Measurements from ENCODE around the gene PXMP4.

PXMP4 gene

DNA sequence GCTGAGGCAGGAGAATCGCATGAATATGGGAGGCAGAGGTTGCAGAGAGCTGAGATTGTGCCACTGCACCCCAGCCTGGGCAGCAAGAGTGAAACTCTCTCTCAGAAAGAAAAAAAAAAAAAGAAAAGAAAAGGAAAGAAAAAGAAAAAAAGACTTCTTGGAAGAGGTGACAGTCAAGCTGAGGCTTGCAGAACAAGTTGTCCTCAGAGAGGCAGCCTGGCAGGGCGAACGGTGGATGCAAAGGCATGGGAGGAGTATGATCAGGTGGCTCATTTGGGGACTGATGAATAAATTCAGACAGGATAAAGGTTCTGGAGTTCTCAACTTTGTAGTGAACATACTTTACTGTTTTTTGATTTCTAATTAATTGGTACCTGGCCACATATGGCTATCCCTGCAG lies 24.1 kb upstream of the PXMP4 start:
- POLR2A ChIA-PET = no interaction called here
- H3K36me3 ChIP-seq (ENCODE audit: control insufficient read depth in 2 of 2, insufficient read depth in 1 of 2, low read length in 2 of 2) = no peaks in the 10 kb centered on the region
- CTCF ChIA-PET = no interaction called here

DNA sequence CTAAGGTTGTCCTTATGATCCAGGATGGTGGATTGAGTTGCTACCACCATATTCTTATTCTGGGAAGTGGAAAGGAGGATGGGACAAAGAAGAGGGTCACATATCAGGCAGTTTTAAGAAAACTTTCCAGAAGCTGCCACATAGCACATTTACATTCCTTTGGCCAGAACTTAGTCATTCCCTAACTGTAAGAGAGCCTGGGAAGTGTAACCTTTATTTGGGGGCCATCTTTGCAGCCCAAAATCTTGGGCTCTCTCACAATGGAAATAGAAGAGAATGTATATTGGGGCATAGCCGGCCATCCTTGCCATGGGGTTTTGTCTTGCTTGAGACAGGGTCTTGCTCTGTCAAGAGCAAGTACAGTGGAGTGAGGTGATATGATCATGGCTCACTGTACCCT lies 20.1 kb upstream of the PXMP4 start:
- CTCF ChIA-PET = no interaction called here
- no peak for TF ChIP-seq ZNF214 (tag by site-specific recombination; IDR thresholded peaks at IDR 0.05; ENCODE audit: borderline replicate concordance)
- TF ChIP-seq ZNF585B (tag by site-specific recombination; IDR thresholded peaks at IDR 0.05) = no peak
- TF ChIP-seq, protein P1, sequence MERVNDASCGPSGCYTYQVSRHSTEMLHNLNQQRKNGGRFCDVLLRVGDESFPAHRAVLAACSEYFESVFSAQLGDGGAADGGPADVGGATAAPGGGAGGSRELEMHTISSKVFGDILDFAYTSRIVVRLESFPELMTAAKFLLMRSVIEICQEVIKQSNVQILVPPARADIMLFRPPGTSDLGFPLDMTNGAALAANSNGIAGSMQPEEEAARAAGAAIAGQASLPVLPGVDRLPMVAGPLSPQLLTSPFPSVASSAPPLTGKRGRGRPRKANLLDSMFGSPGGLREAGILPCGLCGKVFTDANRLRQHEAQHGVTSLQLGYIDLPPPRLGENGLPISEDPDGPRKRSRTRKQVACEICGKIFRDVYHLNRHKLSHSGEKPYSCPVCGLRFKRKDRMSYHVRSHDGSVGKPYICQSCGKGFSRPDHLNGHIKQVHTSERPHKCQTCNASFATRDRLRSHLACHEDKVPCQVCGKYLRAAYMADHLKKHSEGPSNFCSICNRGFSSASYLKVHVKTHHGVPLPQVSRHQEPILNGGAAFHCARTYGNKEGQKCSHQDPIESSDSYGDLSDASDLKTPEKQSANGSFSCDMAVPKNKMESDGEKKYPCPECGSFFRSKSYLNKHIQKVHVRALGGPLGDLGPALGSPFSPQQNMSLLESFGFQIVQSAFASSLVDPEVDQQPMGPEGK (tag by site-specific recombination; IDR thresholded peaks at IDR 0.05) = no peak
- no peak for TF ChIP-seq ZNF501 (tag by site-specific recombination; IDR thresholded peaks at IDR 0.05)
- no peak for TF ChIP-seq ZNF394 (tag by site-specific recombination; IDR thresholded peaks at IDR 0.05; ENCODE audit: borderline replicate concordance)
- no peak for TF ChIP-seq ZNF146 (tag by site-specific recombination; IDR thresholded peaks at IDR 0.05)
- TF ChIP-seq ZNF792 (tag by site-specific recombination; IDR thresholded peaks at IDR 0.05) = no peak
- no peak for TF ChIP-seq GFI1B (tag by site-specific recombination; IDR thresholded peaks at IDR 0.05)
- Histone ChIP-seq H3K4me1 (ENCODE audit: control insufficient read depth, insufficient read depth, low read length) (no peaks in the 10 kb centered on the region), H3K9me3 (ENCODE audit: control insufficient read depth, insufficient read depth, low read depth, low read length) (no peaks in the 10 kb centered on the region), H3K27ac (ENCODE audit: extremely low read depth, low read depth, low read length) (no peak overlapping the region), H3K4me3 (ENCODE audit: low read depth, low read length) (no peak overlapping the region), H3K36me3 (ENCODE audit: control insufficient read depth in 2 of 2, insufficient read depth in 1 of 2, low read length in 2 of 2) (no peaks in the 10 kb centered on the region)
- POLR2A ChIA-PET = no interaction called here

More for the DNA sequence above, 24.1 kb upstream of the PXMP4 start:
- Histone ChIP-seq H3K9me3 (ENCODE audit: control insufficient read depth, insufficient read depth, low read depth, low read length) (no peaks in the 10 kb centered on the region), H3K27ac (ENCODE audit: extremely low read depth, low read depth, low read length) (no peak overlapping the region), H3K4me1 (ENCODE audit: control insufficient read depth, insufficient read depth, low read length) (no peaks in the 10 kb centered on the region), H3K4me3 (ENCODE audit: low read depth, low read length) (no peak overlapping the region)
- TF ChIP-seq, protein P2, sequence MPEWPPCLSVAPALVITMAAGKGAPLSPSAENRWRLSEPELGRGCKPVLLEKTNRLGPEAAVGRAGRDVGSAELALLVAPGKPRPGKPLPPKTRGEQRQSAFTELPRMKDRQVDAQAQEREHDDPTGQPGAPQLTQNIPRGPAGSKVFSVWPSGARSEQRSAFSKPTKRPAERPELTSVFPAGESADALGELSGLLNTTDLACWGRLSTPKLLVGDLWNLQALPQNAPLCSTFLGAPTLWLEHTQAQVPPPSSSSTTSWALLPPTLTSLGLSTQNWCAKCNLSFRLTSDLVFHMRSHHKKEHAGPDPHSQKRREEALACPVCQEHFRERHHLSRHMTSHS (tag by site-specific recombination; IDR thresholded peaks at IDR 0.05) = no peak
- TF ChIP-seq ZBTB1 (tag by site-specific recombination; IDR thresholded peaks at IDR 0.05) = no peak
- no peak for TF ChIP-seq ZNF354C (tag by site-specific recombination; IDR thresholded peaks at IDR 0.05; ENCODE audit: borderline replicate concordance, low read depth)
- TF ChIP-seq ZBTB48 (tag by site-specific recombination; IDR thresholded peaks at IDR 0.05) = no peak
- TF ChIP-seq ZNF302 (tag by site-specific recombination; IDR thresholded peaks at IDR 0.05; ENCODE audit: low read depth) = no peak
- TF ChIP-seq ZNF366 (tag by site-specific recombination; conservative IDR thresholded peaks at IDR 0.05) = no peak
- TF ChIP-seq, protein P3, sequence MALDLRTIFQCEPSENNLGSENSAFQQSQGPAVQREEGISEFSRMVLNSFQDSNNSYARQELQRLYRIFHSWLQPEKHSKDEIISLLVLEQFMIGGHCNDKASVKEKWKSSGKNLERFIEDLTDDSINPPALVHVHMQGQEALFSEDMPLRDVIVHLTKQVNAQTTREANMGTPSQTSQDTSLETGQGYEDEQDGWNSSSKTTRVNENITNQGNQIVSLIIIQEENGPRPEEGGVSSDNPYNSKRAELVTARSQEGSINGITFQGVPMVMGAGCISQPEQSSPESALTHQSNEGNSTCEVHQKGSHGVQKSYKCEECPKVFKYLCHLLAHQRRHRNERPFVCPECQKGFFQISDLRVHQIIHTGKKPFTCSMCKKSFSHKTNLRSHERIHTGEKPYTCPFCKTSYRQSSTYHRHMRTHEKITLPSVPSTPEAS (tag by site-specific recombination; IDR thresholded peaks at IDR 0.05) = no peak
- no peak for TF ChIP-seq MYNN (tag by site-specific recombination; IDR thresholded peaks at IDR 0.05; ENCODE audit: borderline replicate concordance)
- TF ChIP-seq GLI4 (tag by site-specific recombination; IDR thresholded peaks at IDR 0.05) = no peak
- no peak for TF ChIP-seq ZXDB (tag by site-specific recombination; IDR thresholded peaks at IDR 0.05)
- TF ChIP-seq, protein P4, sequence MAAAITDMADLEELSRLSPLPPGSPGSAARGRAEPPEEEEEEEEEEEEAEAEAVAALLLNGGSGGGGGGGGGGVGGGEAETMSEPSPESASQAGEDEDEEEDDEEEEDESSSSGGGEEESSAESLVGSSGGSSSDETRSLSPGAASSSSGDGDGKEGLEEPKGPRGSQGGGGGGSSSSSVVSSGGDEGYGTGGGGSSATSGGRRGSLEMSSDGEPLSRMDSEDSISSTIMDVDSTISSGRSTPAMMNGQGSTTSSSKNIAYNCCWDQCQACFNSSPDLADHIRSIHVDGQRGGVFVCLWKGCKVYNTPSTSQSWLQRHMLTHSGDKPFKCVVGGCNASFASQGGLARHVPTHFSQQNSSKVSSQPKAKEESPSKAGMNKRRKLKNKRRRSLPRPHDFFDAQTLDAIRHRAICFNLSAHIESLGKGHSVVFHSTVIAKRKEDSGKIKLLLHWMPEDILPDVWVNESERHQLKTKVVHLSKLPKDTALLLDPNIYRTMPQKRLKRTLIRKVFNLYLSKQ (tag by site-specific recombination; IDR thresholded peaks at IDR 0.05; ENCODE audit: borderline replicate concordance) = no peak
- TF ChIP-seq SALL2 (tag by site-specific recombination; IDR thresholded peaks at IDR 0.05; ENCODE audit: borderline replicate concordance) = no peak

Measured in HEK293 (cell line).